ENCODE results near the gene MIX23.

Gene MIX23

GRCh38 chr3:122351612-122352011, 31.4 kb downstream of the MIX23 start:
- DNase-seq (ENCODE audit: low spot score), result no peak

- no peak for DNase-seq (ENCODE audit: low spot score)
These were observed 32.1 kb downstream of the MIX23 start for GRCh38 chr3:122350814-122351418.

DNA sequence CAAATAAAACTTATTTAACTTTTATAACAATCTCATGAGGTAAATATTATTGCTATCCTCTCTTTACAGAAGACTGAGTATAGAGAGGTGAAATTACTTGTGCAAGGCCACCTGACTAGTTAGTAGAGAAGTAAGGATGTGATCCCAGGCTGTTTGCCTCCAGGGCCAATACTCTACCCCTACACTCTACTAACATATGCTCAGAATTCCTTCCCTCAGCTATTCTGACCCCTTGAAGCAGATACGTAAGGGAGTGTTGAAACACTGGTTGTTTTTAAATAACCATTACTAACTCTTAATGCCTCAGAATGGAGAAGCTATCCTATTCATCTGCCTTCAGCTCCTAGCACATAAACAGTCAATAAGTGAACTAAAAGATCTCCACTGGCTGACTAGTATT, 33.9 kb downstream of the MIX23 start:
- no peak for DNase-seq (ENCODE audit: low spot score)

- DNase-seq (ENCODE audit: low spot score), result no peak
These were observed 39.4 kb downstream of the MIX23 start for GRCh38 chr3:122343654-122344053.

GRCh38 chr3:122342803-122343202, 40.2 kb downstream of the MIX23 start:
- DNase-seq (ENCODE audit: low spot score), result no peak

DNA sequence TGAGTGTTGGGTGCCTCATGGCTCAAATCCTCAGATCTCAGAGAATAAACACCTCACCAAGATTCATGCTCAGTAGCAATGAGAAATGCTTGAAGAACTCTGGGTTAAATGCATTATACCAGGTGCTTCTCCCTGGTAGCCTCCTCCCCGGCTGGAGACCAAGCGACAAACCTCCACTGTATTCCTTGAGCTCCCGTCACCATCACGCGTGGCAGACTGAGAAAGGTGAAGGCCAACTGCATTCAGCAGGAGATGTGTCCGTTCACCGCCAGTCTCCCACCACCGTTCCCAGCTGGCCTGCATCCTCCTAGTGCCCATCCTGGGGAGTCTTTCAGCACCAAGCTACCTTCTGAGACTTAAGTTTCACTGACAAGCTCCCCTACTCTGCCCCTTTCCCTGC, 50.5 kb downstream of the MIX23 start:
- no peak for DNase-seq (ENCODE audit: low spot score)

- DNase-seq (ENCODE audit: low spot score), result no peak
These were observed 51.1 kb downstream of the MIX23 start for GRCh38 chr3:122331886-122332285.

- DNase-seq (ENCODE audit: low spot score), result no peak
These were observed 57.3 kb downstream of the MIX23 start for GRCh38 chr3:122325769-122326168.

DNA sequence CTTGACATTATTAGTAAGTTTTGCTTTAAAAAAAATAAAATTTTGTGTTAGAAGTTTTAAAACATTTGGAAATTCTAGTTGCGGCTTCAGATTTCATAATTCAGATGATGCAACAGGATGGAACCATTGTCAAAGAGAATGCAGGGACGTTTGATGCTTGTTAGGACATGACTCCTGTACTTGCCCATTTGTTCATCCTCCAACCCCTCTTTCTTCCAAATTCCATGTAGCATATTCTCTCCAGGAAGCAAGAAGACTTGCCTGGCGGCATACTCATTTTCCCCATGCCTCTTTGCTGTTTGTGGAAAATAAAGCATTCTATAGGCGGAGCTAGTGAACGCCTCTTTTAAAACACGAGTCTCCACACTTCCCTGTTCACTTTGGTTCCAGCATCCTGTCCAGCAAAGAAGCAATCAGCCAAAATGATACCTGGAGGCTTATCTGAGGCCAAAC, 58.1 kb downstream of the MIX23 start, which contains the start of gene CSTA:
TSS of gene CSTA (plus strand) at position 378 of the 453 bp plus-strand sequence. CDS start at position 423, 45 bp downstream.
- DNase-seq (ENCODE audit: low spot score), result no peak

- no peak for DNase-seq (ENCODE audit: low spot score)
These were observed 60.6 kb downstream of the MIX23 start for GRCh38 chr3:122322095-122323075.

GRCh38 chr3:122318620-122319019, 64.4 kb downstream of the MIX23 start:
- no peak for DNase-seq (ENCODE audit: low spot score)

GRCh38 chr3:122316368-122316767, 66.7 kb downstream of the MIX23 start:
- DNase-seq (ENCODE audit: low spot score), result no peak

- no peak for DNase-seq (ENCODE audit: low spot score)
These were observed 67.4 kb downstream of the MIX23 start for GRCh38 chr3:122315619-122316018.

- DNase-seq (ENCODE audit: low spot score), result no peak
These were observed 68.7 kb downstream of the MIX23 start for GRCh38 chr3:122314228-122314876.

DNA sequence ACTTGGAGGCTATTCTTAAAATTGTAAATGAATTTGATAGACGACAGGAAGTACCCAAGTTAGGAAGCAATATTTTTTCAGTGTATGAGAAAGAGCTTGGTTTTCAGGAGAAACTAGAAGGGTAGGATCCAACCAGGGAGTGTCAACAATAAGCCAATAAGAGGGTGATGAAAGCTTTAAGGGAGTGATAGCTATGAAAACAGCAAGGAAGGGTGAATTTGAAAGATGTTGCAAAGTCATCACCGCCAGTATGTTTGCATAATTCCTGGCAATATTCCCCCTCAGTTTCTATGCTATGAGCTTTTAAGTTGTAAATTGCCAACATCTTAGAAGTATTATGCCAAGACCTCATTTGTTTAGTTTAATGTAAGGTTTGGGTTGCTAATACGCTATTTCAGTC, 69.8 kb downstream of the MIX23 start:
- no peak for DNase-seq (ENCODE audit: low spot score)

DNA sequence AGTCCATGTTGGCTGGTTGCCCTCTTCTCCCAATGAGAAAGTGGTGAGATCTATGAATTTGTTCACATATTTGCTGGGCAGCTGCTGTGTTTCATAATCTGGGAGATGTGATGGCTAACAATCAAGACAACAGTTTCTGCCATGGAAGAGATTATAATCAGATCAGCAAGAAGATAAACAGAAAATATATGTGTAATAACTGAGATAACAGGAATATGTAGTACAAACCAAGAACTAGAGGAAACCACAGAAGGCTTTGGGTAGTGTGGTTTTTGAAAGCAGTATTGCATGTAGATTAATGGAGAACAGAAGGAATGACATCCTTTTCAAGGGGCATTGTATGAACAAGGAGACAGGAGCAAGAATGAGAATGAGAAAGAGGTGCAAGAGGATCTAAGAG, 70.2 kb downstream of the MIX23 start:
- no peak for DNase-seq (ENCODE audit: low spot score)

DNA sequence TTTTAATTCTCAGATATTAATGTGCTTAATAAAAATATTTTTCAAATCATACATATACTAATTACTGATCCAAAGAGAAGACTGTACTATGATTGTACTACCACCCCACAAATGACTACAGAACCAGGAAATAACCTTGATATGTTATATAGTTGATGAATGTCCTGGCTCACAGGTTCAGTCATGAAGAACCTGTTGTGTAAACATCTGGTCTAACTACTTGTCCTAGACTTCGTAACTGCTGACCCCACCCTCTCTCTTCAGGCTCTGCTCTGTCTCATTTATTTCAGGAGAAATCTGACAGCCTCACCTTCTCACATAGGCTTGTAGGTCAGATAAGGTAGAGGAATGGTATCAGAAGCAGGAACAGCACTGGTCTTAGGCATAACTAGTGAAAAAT, 72.7 kb downstream of the MIX23 start:
- DNase-seq (ENCODE audit: low spot score), result no peak
